Testis (tissue), 2 donors: Measurements from ENCODE around the gene NET1.

Experiments used
- CTCF ChIP-seq, 3 experiments: fragments of 450-650 bp in 2 of 3; fragments of 200-600 bp in 1 of 3; sonication (generic) in 1 of 3; IDR thresholded peaks; one replicate each; pipeline ENCODE4 v1.5.1; 2016 to 2019; ENCODE audit warnings: antibody characterized with exemption in 3 of 3, mild to moderate bottlenecking in 2 of 3, moderate library complexity in 1 of 3
- POLR2A ChIP-seq: fragments of 450-650 bp; IDR thresholded peaks from one replicate; pipeline ENCODE4 v1.6.1; 2017; ENCODE audit warnings: antibody characterized with exemption, mild to moderate bottlenecking, moderate library complexity

GRCh38 chr10:5428133-5428532 lies 15.8 kb downstream of the NET1 start:
- TF ChIP-seq POLR2A (no peak), CTCF (IDR thresholded peaks at IDR 0.05) (no peak)
